BLaER1 treated with 17β-estradiol and CSF1 and Interleukin-3, amounts not matched to agents 10 nM and 100 nM (cell line): ENCODE data around the gene CDK6.

Experiments used
- H3K27ac ChIP-seq, 11 experiments: shearing (Covaris generic); formaldehyde crosslinking; 2 replicates each; pipeline ENCODE4 v1.8.1; 2022
- H3K27me3 ChIP-seq, 11 experiments: shearing (Covaris generic); formaldehyde crosslinking; 2 replicates each; pipeline ENCODE4 v1.8.1; 2022
- H3K36me3 ChIP-seq, 11 experiments: shearing (Covaris generic); formaldehyde crosslinking; 2 replicates each; pipeline ENCODE4 v1.8.1; 2022
- H3K4me1 ChIP-seq, 10 experiments: shearing (Covaris generic); formaldehyde crosslinking; 2 replicates each; pipeline ENCODE4 v1.8.1; 2022
- H3K4me2 ChIP-seq, 11 experiments: shearing (Covaris generic); formaldehyde crosslinking; 2 replicates each; pipeline ENCODE4 v1.8.1; 2022
- H3K4me3 ChIP-seq, 10 experiments: shearing (Covaris generic); formaldehyde crosslinking; 2 replicates each; pipeline ENCODE4 v1.8.1; 2022
- H3K9ac ChIP-seq, 11 experiments: shearing (Covaris generic); formaldehyde crosslinking; 2 replicates each; pipeline ENCODE4 v1.8.1; 2022
- H3K9me3 ChIP-seq, 11 experiments: shearing (Covaris generic); formaldehyde crosslinking; replicated peaks in 1 of 11; 2 replicates each; pipeline ENCODE4 v1.8.1; 2022
- H4K20me1 ChIP-seq, 11 experiments: shearing (Covaris generic); formaldehyde crosslinking; 2 replicates each; pipeline ENCODE4 v1.8.1; 2022
- Cebpa-rat ChIP-seq, 11 experiments: shearing (Covaris generic); IDR thresholded peaks; 2 replicates each; pipeline ENCODE4 v1.8.1; 2022

CDK6 gene

GRCh38 chr7:92839901-92840300, 3.5 kb upstream of the CDK6 start:
- H3K4me2 ChIP-seq, result no peak overlapping the region
- no peaks in the 10 kb centered on the region for H3K9me3 ChIP-seq
- TF ChIP-seq Cebpa-rat (IDR thresholded peaks at IDR 0.05), result no peak
- H4K20me1 ChIP-seq, result peaks cover 0 to 11% (median 0%) of the 10 kb centered on the region in 11 experiments; a peak in 6 of 22 replicates
- H3K4me1 ChIP-seq, result peaks cover 0 to 10% (median 4%) of the 10 kb centered on the region in 10 experiments; a peak in 12 of 20 replicates
- no peak overlapping the region for H3K27ac ChIP-seq
- H3K9ac ChIP-seq, result no peak overlapping the region
- H3K27me3 ChIP-seq, result peaks cover 47 to 71% (median 62%) of the 10 kb centered on the region in 11 experiments
- H3K4me3 ChIP-seq, result no peak overlapping the region
- no peaks in the 10 kb centered on the region for H3K36me3 ChIP-seq

GRCh38 chr7:92838934-92839333, 2.6 kb upstream of the CDK6 start:
- H3K4me2 ChIP-seq, result no peak overlapping the region
- H3K27ac ChIP-seq, result no peak overlapping the region
- TF ChIP-seq Cebpa-rat (IDR thresholded peaks at IDR 0.05), result no peak
- peaks cover 0 to 16% (median 0%) of the 10 kb centered on the region in 11 experiments; a peak in 6 of 22 replicates for H4K20me1 ChIP-seq
- peaks cover 0 to 16% (median 8%) of the 10 kb centered on the region in 10 experiments; a peak in 13 of 20 replicates for H3K4me1 ChIP-seq
- H3K9ac ChIP-seq, result no peak overlapping the region
- H3K4me3 ChIP-seq, result no peak overlapping the region
- H3K27me3 ChIP-seq, result peaks cover 53 to 81% (median 71%) of the 10 kb centered on the region in 11 experiments
- no peaks in the 10 kb centered on the region for H3K9me3 ChIP-seq
- no peaks in the 10 kb centered on the region for H3K36me3 ChIP-seq

DNA sequence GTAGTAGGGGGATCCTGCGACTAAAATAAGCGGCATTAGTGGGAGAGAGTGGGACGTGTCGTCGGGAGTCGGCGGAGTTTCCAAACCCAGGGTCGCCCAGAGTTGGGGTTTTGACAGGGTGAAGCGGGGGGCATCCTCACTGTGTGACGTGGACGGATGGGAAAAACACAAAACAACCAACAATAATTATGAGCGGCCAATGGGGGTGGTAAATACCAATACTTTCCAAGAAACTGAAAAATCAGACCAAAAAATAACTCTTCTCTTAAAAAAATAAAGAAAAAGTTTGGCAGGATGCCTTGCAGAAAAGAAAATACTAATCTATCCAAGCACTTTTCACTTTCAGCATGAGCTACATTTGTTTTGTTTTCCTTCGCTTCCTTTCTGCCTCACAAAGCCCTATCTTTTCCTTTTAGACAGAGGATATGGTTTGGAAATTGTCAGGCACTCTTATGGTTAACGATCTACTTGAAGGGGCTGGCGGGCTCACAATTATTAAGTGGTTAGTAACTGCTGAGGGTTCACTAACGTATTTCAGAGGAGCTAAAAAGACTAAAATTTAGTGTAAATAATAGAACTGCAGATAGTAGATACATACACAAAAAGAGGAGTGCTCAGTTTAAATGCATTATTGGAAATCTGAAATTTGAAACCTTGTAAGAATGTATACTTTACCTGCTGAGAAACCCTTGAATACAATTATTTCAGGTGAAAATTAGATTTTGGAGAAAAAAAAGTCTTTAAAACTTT, 802 bp upstream of the CDK6 start:
- Histone ChIP-seq H3K9ac (peak overlapping the region; percentile 70 to 87 (median 80)), H4K20me1 (peaks cover 0 to 19% (median 0%) of the 10 kb centered on the region in 11 experiments; a peak in 6 of 22 replicates), H3K4me3 (peak overlapping the region; percentile 70 to 88 (median 78)), H3K27ac (peak overlapping the region in 10 of 11 experiments; percentile 54 to 86 (median 68); a peak in 20 of 22 replicates), H3K36me3 (no peaks in the 10 kb centered on the region), H3K27me3 (peaks cover 57 to 98% (median 89%) of the 10 kb centered on the region in 11 experiments), H3K4me2 (peak overlapping the region; percentile 51 to 99 (median 73)), H3K9me3 (no peaks in the 10 kb centered on the region), H3K4me1 (peaks cover 5 to 23% (median 15%) of the 10 kb centered on the region in 10 experiments)
- no peak for TF ChIP-seq Cebpa-rat (IDR thresholded peaks at IDR 0.05)

DNA sequence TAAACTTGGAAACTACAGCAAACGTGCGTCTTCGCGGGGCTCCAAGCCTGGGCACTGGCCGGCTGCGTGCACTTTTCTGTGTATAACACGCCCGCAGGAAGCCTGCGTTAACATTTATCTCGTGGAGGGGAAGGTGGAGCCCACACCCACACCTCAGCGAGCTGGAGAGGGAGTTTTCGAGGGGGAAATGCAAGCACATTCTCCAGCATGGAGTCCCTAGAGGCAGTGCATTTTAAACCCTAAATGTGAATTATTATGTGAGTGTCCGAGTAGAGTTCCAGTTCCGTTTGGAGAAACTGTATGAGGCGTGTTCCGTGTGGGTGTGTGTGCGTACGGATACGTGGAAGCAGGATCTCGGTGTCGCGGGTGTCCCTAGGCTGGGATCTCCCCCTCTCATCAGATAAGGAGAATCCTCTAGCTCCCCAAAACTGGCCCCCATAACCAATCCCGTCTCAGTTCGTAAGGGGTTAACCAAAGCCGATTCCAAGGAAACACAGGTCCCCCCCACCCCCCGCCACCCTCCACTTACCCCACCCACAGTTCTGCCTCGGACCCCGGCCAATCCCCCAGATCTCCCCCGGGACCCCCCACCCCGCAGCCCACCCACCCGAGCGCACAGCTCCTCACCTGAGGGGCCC, 403 bp downstream of the CDK6 start:
- peak overlapping the region in 10 of 11 experiments; percentile 73 to 86 (median 79); a peak in 20 of 22 replicates for H3K27ac ChIP-seq
- no peaks in the 10 kb centered on the region for H3K36me3 ChIP-seq
- no peak for TF ChIP-seq Cebpa-rat (IDR thresholded peaks at IDR 0.05)

GRCh38 chr7:92835261-92835850, 1.0 kb downstream of the CDK6 start:
- peak overlapping the region; percentile 37 to 86 (median 79); a peak in 21 of 22 replicates for H3K27ac ChIP-seq
- no peaks in the 10 kb centered on the region for H3K36me3 ChIP-seq
- H3K9ac ChIP-seq, result peak overlapping the region; percentile 78 to 87 (median 82)
- no peaks in the 10 kb centered on the region for H3K9me3 ChIP-seq
- peaks cover 0 to 19% (median 0%) of the 10 kb centered on the region in 11 experiments; a peak in 6 of 22 replicates for H4K20me1 ChIP-seq
- peak overlapping the region; percentile 86 to 99 (median 94) for H3K4me2 ChIP-seq
- TF ChIP-seq Cebpa-rat (IDR thresholded peaks at IDR 0.05), result no peak
- peaks cover 18 to 41% (median 30%) of the 10 kb centered on the region in 10 experiments for H3K4me1 ChIP-seq
- H3K27me3 ChIP-seq, result peaks cover 72 to 100% (median 97%) of the 10 kb centered on the region in 11 experiments
- peak overlapping the region; percentile 70 to 88 (median 78) for H3K4me3 ChIP-seq

More for the DNA sequence above, 403 bp downstream of the CDK6 start:
- H3K27me3 ChIP-seq, result peaks cover 69 to 100% (median 97%) of the 10 kb centered on the region in 11 experiments
- peaks cover 0 to 19% (median 0%) of the 10 kb centered on the region in 11 experiments; a peak in 6 of 22 replicates for H4K20me1 ChIP-seq
- H3K9me3 ChIP-seq, result no peaks in the 10 kb centered on the region
- H3K4me1 ChIP-seq, result peaks cover 12 to 35% (median 24%) of the 10 kb centered on the region in 10 experiments
- peak overlapping the region; percentile 86 to 99 (median 94) for H3K4me2 ChIP-seq
- H3K9ac ChIP-seq, result peak overlapping the region; percentile 78 to 87 (median 82)
- peak overlapping the region; percentile 70 to 88 (median 78) for H3K4me3 ChIP-seq

DNA sequence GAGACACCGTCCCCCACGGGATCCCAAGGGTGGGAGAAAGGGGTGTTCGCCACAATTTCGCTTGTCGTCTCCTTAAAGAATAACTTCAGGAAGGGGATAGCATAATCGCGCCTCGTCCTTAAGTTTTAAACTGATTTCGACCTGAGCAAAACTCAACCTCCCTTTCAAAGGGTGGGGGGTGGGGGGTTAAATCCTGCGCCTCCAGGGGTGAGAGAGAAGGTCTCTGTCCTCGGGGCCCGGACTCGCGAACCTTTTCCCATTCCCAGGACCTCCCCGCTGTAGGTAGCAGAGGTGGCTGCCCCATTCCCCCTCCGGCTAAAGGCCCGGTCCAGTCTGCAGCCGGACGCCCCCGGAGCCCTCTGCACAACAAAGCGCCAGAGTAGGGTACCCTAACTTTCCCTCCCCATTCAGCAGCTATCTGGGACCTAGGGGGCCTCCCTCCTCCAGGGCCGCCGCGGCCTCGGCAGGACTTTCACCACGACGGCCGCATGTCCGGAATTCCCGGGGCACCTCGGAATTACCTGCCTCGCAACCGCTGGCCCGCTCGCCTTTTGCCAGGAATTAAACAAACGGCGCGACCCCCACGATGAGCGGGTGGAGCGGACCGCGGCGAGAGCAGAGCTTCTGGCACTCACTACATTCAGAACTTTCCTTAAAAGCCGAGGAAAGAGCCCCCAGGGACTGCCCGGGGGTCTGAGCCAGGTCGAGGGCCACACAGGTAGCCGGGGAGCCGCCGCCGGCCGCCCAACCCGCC, 1.7 kb downstream of the CDK6 start:
- Histone ChIP-seq H3K9me3 (no peaks in the 10 kb centered on the region), H3K27me3 (peaks cover 72 to 100% (median 97%) of the 10 kb centered on the region in 11 experiments), H3K9ac (peak overlapping the region; percentile 78 to 87 (median 82)), H4K20me1 (peaks cover 0 to 19% (median 0%) of the 10 kb centered on the region in 11 experiments; a peak in 7 of 22 replicates), H3K36me3 (no peaks in the 10 kb centered on the region), H3K4me2 (peak overlapping the region; percentile 86 to 99 (median 94)), H3K4me3 (peak overlapping the region; percentile 70 to 88 (median 78)), H3K4me1 (peaks cover 25 to 48% (median 36%) of the 10 kb centered on the region in 10 experiments), H3K27ac (peak overlapping the region; percentile 37 to 86 (median 79); a peak in 21 of 22 replicates)
- no peak for TF ChIP-seq Cebpa-rat (IDR thresholded peaks at IDR 0.05)

DNA sequence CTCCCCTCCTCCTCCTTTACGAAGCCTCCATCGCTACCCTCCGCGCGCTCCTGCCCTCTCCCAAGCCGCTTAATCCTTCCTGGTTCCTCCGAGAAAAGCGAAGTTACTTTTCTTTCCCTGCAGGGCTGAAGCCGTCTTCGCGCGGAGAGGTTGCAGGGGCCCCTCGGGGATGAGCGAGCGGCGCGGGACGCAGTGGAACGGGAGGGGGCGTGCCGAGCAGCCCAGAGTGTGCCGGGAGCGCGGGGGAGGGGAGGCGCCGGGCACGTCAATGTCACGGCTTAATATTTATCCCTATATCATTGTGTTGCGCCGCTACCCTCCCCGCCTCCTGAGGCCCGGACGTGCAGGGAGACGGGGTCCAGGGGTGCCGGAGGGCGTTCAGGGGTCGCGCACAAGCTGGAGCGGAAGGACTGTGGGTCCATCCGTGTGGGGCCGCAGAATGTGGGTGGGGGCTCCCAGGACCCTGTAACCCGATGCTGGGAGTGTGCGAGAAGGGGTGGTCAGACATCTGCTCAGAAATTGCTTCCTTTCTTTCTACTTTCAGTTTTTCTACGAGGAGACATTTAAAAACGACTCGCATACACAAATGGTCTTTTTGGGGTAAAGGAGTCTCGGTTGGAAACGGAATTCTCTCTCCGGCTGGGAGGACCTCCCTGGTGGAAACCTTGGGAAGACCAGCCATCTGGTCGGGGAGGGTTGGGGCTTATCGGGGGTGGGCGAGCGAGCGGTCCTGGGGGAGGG, 2.4 kb downstream of the CDK6 start:
- Histone ChIP-seq H3K4me3 (peak overlapping the region; percentile 70 to 88 (median 78)), H3K9me3 (no peaks in the 10 kb centered on the region), H4K20me1 (peaks cover 0 to 21% (median 0%) of the 10 kb centered on the region in 11 experiments; a peak in 7 of 22 replicates), H3K4me1 (peaks cover 29 to 48% (median 38%) of the 10 kb centered on the region in 10 experiments), H3K27ac (peak overlapping the region; percentile 40 to 86 (median 79); a peak in 21 of 22 replicates), H3K27me3 (peaks cover 72 to 100% (median 99%) of the 10 kb centered on the region in 11 experiments), H3K9ac (peak overlapping the region; percentile 78 to 87 (median 82)), H3K4me2 (peak overlapping the region; percentile 86 to 99 (median 94)), H3K36me3 (no peaks in the 10 kb centered on the region)
- TF ChIP-seq Cebpa-rat (IDR thresholded peaks at IDR 0.05), result no peak
